RWPE2 (cell line): ENCODE measurements around the gene SERF1B.
"Not testable (repeated sequence)": the region's sequence is repeated elsewhere in the genome, so short reads cannot be mapped to it uniquely, and the experiment has no call there.

Source experiments
- ATAC-seq: fragments of 200-7000 bp; cut with Tn5 transposase; 3 replicates; pipeline ENCODE4 v1.9.1; 2021; ENCODE audit warnings: low read depth
- DNase-seq: peaks from one replicate; pipeline ENCODE4 v3.0.0-alpha.2; 2020; ENCODE audit warnings: low spot score
- H3K27ac ChIP-seq: fragments of 450-650 bp; 2 replicates; pipeline ENCODE4 v1.5.1; 2017; ENCODE audit warnings: mild to moderate bottlenecking; ENCODE audit not compliant: poor library complexity, severe bottlenecking
- H3K27me3 ChIP-seq: fragments of 250-450 bp; sonication (Bioruptor Pico); 2 replicates; pipeline ENCODE4 v1.5.1; 2021; ENCODE audit warnings: mild to moderate bottlenecking, moderate library complexity; ENCODE audit not compliant: insufficient read depth, poor library complexity, severe bottlenecking
- H3K36me3 ChIP-seq: fragments of 250-450 bp; sonication (Bioruptor Pico); 2 replicates; pipeline ENCODE4 v1.5.1; 2020; ENCODE audit warnings: low read depth, mild to moderate bottlenecking, moderate library complexity
- H3K4me1 ChIP-seq: fragments of 250-450 bp; sonication (Bioruptor Pico); 2 replicates; pipeline ENCODE4 v1.5.1; 2021; ENCODE audit warnings: mild to moderate bottlenecking, moderate library complexity; ENCODE audit not compliant: insufficient read depth, poor library complexity, severe bottlenecking
- H3K4me3 ChIP-seq: fragments of 250-450 bp; sonication (Bioruptor Pico); 2 replicates; pipeline ENCODE4 v1.5.1; 2021; ENCODE audit warnings: mild to moderate bottlenecking, moderate library complexity; ENCODE audit not compliant: severe bottlenecking
- H3K9me3 ChIP-seq: fragments of 250-450 bp; sonication (Bioruptor Pico); 2 replicates; pipeline ENCODE4 v1.5.1; 2021; ENCODE audit warnings: mild to moderate bottlenecking, moderate library complexity; ENCODE audit not compliant: severe bottlenecking

The SERF1B gene

DNA sequence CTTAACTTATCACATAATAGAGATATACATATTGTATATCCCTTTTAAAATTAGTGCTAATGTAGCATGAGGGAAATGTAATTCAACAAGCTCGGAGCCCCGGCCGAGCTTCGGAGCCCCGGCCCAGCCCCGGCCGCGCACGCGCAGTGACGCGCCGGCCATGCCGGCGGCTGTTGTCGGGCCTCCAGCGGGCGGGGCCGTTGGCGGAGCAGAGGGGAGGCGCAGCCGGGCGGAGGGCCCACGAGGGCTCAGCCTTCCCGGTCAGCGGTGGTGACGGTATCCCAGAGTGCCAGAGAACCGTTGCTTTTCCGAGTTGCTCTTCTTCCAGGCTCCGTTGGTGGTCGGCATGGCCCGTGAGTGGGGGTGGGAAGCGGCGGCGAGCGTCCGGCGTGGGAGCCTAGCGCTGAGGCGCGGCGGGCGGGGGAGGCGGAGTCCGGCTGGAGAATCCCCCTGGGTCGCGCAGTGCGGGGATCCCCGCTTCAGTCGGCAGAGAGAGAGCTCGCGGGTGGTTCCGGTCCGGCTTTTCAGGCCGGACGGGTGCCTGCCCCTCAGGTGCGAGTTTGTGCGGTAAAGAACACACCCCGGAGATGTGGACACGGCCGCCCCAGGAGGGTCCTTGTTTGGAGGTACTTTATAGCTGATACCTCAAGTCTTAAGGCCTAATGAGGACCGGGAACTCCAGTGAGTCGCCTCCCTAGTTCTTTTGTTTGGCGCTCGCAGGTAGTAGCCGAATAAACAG is at the start of gene SERF1B:
TSS of gene SERF1B (plus strand) at position 146 of the 739 bp plus-strand sequence. CDS start at position 347, 201 bp downstream.
- H3K9me3 ChIP-seq, H3K4me3 ChIP-seq, H3K27ac ChIP-seq, H3K4me1 ChIP-seq, H3K27me3 ChIP-seq, H3K36me3 ChIP-seq, DNase-seq: not testable (repeated sequence)
- ATAC-seq = peak; percentile 90

GRCh38 chr5:69991713-69992112 is 33.3 kb upstream of the SERF1B start:
- H3K27ac ChIP-seq, H3K9me3 ChIP-seq, H3K36me3 ChIP-seq, ATAC-seq, H3K4me1 ChIP-seq, DNase-seq, H3K27me3 ChIP-seq, H3K4me3 ChIP-seq: not testable (repeated sequence)

- H3K4me1 ChIP-seq, H3K4me3 ChIP-seq, H3K36me3 ChIP-seq, H3K27ac ChIP-seq, H3K9me3 ChIP-seq, H3K27me3 ChIP-seq, DNase-seq: not testable (repeated sequence)
- ATAC-seq = peak; percentile 83
Observed at GRCh38 chr5:69995535-69995934, 29.5 kb upstream of the SERF1B start.

DNA sequence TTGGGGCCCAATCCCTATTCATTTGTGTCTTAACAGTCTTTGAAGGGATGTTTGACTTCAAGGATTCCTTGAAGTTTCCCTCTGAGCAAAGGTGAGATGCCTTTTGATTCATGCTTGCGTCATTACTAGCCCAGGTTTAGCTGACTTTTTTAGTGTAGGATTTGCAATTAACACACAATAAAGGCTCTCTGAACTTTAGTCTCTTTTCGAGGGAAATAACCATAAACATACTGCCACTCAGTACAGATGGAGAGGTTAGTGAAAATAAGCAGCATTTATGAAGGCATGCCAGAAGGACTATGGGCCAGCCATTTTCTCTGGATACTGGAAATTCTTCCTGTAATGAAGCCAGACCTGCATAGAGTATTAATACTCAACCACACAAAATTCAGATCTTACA is 4.4 kb upstream of the SERF1B start:
- not testable (repeated sequence) for DNase-seq, H3K36me3 ChIP-seq, H3K4me3 ChIP-seq, ATAC-seq, H3K27ac ChIP-seq, H3K27me3 ChIP-seq, H3K9me3 ChIP-seq, H3K4me1 ChIP-seq

- H3K27ac ChIP-seq, DNase-seq, H3K9me3 ChIP-seq, H3K4me3 ChIP-seq, H3K27me3 ChIP-seq, H3K36me3 ChIP-seq, H3K4me1 ChIP-seq: not testable (repeated sequence)
- peak; percentile 43; the same call in 2 of the 3 replicates for ATAC-seq
Observed at GRCh38 chr5:70025845-70026145, 744 bp downstream of the SERF1B start.

- not testable (repeated sequence) for H3K27me3 ChIP-seq, H3K4me3 ChIP-seq, H3K9me3 ChIP-seq, ATAC-seq, H3K4me1 ChIP-seq, DNase-seq, H3K36me3 ChIP-seq, H3K27ac ChIP-seq
Observed at GRCh38 chr5:70031204-70031603, 6.2 kb downstream of the SERF1B start.

- H3K4me3 ChIP-seq, DNase-seq, H3K9me3 ChIP-seq, H3K27ac ChIP-seq, H3K4me1 ChIP-seq, H3K27me3 ChIP-seq, H3K36me3 ChIP-seq: not testable (repeated sequence)
- ATAC-seq = peak; percentile 64
Observed at GRCh38 chr5:70041411-70041810, 16.4 kb downstream of the SERF1B start.

GRCh38 chr5:70049790-70050142 is 24.7 kb downstream of the SERF1B start:
- not testable (repeated sequence) for H3K9me3 ChIP-seq, H3K4me3 ChIP-seq, DNase-seq, H3K4me1 ChIP-seq, H3K27me3 ChIP-seq, H3K36me3 ChIP-seq, H3K27ac ChIP-seq
- peak; percentile 46 for ATAC-seq

GRCh38 chr5:70056289-70056942 is 31.4 kb downstream of the SERF1B start:
- H3K4me3 ChIP-seq, ATAC-seq, H3K27ac ChIP-seq, H3K36me3 ChIP-seq, DNase-seq, H3K27me3 ChIP-seq, H3K9me3 ChIP-seq, H3K4me1 ChIP-seq: not testable (repeated sequence)

DNA sequence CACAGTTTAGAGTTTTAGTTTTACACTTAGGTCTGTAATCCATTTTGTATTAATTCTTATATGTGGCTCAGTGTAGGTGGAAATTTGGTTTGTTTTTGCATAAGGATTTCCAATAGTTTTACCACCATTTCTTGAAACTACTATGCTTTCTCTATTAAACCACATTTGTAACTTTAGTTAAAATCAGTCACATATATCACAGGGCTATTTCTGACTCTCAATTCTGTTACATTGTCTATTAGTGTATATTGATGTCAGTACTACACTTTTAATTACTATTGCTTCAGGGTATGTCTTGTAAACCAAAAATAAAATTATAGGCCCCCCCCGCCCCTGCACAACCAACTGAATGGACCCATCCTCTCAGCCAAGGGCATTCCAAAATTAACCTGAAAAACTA is 32.1 kb downstream of the SERF1B start:
- not testable (repeated sequence) for H3K36me3 ChIP-seq, H3K4me1 ChIP-seq, H3K9me3 ChIP-seq, ATAC-seq, H3K4me3 ChIP-seq, H3K27ac ChIP-seq, H3K27me3 ChIP-seq, DNase-seq

DNA sequence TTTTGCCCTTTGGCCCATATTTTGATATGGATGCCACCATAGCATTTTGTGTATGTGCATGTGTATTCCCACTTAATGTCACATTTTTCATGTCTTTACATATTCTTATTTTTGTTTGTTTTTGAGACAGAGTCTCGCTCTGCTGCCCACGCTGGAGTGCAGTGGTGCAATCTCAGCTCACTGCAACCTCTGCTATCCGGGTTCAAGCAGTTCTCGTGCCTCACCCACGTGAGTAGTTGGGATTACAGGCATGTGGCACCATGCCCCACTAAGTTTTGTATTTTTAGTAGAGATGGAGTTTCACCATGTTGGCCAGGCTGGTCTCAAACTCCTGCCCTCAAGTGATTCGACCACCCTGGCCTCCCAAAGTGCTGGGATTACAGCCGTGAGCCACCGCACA is 52.6 kb downstream of the SERF1B start:
- not testable (repeated sequence) for H3K9me3 ChIP-seq, H3K27me3 ChIP-seq, H3K27ac ChIP-seq, ATAC-seq, H3K4me1 ChIP-seq, H3K4me3 ChIP-seq, H3K36me3 ChIP-seq, DNase-seq
